GM12878 (cell line): ENCODE data around the gene RAD51B. TPM values are rescaled to one million over a fixed set of nuclear protein-coding genes. Genes with fewer than 3 reads are reported as not detected.

Source experiments
- CUX1 ChIP-seq: IDR thresholded peaks from 2 replicates; pipeline ENCODE4 v1.6.1; 2012; ENCODE audit warnings: improper control_type of control experiment, low read depth, low read length; ENCODE audit not compliant: insufficient replicate concordance
- ELK1 ChIP-seq: IDR thresholded peaks from 2 replicates; pipeline ENCODE4 v1.6.1; 2012; ENCODE audit warnings: low read depth, low read length, improper control_type of control experiment
- JUNB ChIP-seq: IDR thresholded peaks from 2 replicates; pipeline ENCODE4 v1.6.1; 2016; ENCODE audit warnings: antibody characterized with exemption, mild to moderate bottlenecking
- SUZ12 ChIP-seq: fragments of 200-600 bp; sonication (generic); IDR thresholded peaks from one replicate; pipeline ENCODE4 v1.6.1; 2018; ENCODE audit warnings: antibody characterized with exemption, mild to moderate bottlenecking; ENCODE audit not compliant: unreplicated experiment
- TCF12 ChIP-seq: IDR thresholded peaks from 2 replicates; pipeline ENCODE4 v1.6.1; 2011; ENCODE audit warnings: low read depth, mild to moderate bottlenecking, low read length
- TCF3 ChIP-seq: IDR thresholded peaks from 2 replicates; pipeline ENCODE4 v1.6.1; 2012; ENCODE audit warnings: low read depth, mild to moderate bottlenecking, low read length, borderline replicate concordance; ENCODE audit not compliant: insufficient read depth
- polyA plus RNA-seq, 11 experiments: library from polyadenylated mRNA; depleted of rRNA in 4 of 11; unstranded in 6 of 11; stranded (reverse) in 5 of 11; fragments of >200 nt; fragmentation: Nextera tagmentation in 4 of 11; fragmentation: Illumina TruSeq in 1 of 11; extraction: Ambion mirVana in 4 of 11; extraction: Trizol in 1 of 11; gene quantifications; 1 replicate in 1 of 11; 2 replicates in 10 of 11; pipeline versions ENCODE4 v1.2.1 to v1.2.3, GENCODE V29; 2011 to 2016; ENCODE audit warnings: inconsistent platforms in 2 of 11, missing spikeins in 2 of 11, low read depth in 1 of 11
- total RNA-seq, 4 experiments: library from RNA; depleted of rRNA in 3 of 4; stranded (reverse); fragments of >200 nt in 3 of 4; fragmentation: Illumina TruSeq in 1 of 4; extraction: Trizol in 1 of 4; gene quantifications; 2 replicates each; pipeline versions ENCODE4 v1.2.1 to v1.2.3, GENCODE V29; 2013 to 2021

RAD51B gene
- total and polyA plus RNA-seq, 10 of the 15 experiments (the other 5 are each of a cell fraction or from before 2014, with no cell fraction given) = 9.8 to 26.8 (median 21.3) TPM

- TF ChIP-seq ELK1 = no peak
- TF ChIP-seq CUX1 = no peak
- TF ChIP-seq TCF3 = no peak
- no peak for TF ChIP-seq JUNB
- TF ChIP-seq SUZ12 = no peak
- no peak for TF ChIP-seq TCF12
Observed at GRCh38 chr14:68273413-68273812, 453.8 kb downstream of the RAD51B start (continued).
